LNCaP clone FGC (cell line): Measurements from ENCODE around the gene MDM1.

ENCODE experiments used
- DNase-seq: peaks from one replicate; pipeline ENCODE4 v3.0.0-alpha.2; 2011; ENCODE audit warnings: low read depth
- H3K4me3 ChIP-seq: 2 replicates; pipeline ENCODE4 v1.5.1; 2011; ENCODE audit warnings: mild to moderate bottlenecking, low read depth, low read length, control low read depth
- TF ChIP-seq, protein P1 (sequence below): IDR thresholded peaks from 2 replicates; pipeline ENCODE4 v1.5.1; 2012; ENCODE audit warnings: mild to moderate bottlenecking; ENCODE audit not compliant: control insufficient read depth, insufficient read depth; ENCODE audit errors: extremely low read depth

The MDM1 gene

DNA sequence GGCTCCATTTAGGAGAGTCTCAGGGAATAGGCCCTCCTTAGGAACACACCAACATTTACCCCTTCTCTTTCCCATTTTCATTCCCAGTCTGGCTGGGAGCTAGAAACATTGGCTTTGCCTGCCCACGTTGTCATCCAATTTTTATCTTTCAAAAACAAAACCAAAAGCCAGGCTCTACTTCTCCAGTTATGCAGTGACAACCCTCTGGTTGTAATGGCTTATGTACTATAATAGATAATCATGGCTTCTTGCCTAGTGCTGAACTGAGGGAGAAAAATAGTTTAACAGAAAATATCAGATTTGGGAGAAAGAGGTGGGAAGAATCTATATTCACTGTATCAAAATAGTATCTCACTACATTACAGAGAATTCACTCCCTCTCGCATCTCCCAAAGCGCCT lies 46.6 kb downstream of the MDM1 start:
- no peak overlapping the region for H3K4me3 ChIP-seq

DNA sequence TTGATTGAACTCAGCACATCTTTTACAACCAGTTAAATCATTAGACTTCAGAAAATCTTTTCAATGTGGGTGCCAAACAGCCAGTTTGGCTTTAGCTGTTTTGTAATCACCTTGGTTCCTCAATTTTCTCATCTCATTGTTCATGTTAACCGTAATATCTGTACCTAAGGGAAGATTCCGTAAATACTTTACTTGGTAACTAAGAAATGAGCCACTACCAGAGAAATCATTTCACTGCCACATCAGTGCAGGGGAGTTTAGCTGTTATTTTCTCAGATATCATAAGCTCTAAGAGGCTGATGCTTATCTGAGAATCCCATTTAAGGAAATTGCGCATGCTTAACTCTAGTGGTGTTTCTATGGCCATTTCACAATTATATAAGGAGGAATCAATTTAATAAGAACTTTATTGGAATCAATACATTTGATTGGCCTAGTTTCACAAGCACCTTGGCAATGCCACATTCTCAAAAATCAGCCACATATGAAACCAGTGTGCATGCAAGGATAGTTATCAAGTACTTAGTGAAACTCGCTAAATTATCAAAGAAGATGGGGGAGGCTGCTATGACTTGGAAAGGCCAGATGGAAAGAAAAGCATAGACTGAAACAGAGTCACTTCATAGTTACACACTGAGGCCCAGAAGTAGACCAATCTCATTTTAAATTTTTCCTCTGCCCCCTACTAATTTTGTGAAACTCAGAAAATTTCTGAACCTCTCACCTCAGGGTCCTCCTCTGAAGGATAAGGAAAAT lies 50.7 kb downstream of the MDM1 start:
- TF ChIP-seq, protein P1, sequence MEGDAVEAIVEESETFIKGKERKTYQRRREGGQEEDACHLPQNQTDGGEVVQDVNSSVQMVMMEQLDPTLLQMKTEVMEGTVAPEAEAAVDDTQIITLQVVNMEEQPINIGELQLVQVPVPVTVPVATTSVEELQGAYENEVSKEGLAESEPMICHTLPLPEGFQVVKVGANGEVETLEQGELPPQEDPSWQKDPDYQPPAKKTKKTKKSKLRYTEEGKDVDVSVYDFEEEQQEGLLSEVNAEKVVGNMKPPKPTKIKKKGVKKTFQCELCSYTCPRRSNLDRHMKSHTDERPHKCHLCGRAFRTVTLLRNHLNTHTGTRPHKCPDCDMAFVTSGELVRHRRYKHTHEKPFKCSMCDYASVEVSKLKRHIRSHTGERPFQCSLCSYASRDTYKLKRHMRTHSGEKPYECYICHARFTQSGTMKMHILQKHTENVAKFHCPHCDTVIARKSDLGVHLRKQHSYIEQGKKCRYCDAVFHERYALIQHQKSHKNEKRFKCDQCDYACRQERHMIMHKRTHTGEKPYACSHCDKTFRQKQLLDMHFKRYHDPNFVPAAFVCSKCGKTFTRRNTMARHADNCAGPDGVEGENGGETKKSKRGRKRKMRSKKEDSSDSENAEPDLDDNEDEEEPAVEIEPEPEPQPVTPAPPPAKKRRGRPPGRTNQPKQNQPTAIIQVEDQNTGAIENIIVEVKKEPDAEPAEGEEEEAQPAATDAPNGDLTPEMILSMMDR, result no peak
- no peak for DNase-seq
- H3K4me3 ChIP-seq, result no peak overlapping the region

More for the DNA sequence above, 46.6 kb downstream of the MDM1 start:
- DNase-seq, result no peak
- TF ChIP-seq, protein P1, result no peak

DNA sequence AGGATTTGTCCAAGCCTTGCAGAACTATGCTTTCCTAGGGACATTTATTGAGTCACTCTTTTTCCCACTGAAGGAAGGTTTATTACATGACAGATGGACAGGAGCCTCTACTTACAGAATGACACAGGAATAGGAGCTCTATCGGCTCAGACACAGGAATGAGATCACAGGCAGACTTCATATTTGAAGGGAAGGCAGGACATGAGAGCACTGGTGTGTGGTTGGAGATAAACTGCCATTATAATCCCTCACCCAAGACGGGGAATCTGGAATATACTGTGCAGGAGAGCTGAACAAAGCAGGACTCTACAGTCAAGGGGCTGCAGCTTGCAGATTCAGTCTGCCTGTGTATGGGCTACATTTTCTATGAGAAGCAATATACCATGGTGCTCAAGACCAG lies 51.9 kb downstream of the MDM1 start:
- TF ChIP-seq, protein P1, result no peak
- no peak for DNase-seq
- no peak overlapping the region for H3K4me3 ChIP-seq

DNA sequence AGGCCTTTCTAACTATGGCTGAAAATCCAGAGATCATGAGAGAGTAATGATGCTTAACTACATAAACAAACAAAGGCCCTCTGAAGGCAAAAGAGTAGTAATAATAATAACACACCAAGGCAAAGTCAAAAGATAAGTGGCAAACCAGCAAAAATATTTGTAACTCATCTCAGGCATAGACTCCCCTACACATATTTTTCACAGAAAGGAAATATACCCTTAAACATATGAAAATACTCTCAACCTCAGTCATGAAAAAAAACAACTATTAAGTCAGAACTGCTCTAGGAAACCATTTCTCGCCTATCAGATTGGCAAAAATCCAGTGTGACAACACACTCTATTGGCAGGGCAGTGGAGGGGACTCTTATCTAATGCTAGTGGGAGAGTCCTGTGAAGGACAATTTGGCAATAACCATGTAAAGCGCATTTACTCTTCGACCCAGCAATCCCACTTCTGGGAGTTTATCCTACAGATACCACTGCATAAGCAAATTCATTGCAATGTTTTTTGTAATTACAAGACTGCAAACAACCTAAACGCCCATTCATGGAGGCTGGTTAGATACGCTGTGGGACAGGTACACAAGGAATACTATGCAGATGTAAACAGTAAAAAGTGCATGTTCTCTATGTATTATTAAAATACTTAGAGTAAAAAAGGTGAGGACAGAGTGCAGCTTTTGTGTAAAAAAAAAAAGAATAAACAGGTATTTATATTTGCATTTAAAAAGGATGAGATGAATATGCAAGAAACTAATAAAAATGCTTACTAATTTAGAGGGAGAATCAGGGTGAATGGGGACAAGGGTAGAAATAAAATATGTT lies 52.7 kb downstream of the MDM1 start:
- no peak overlapping the region for H3K4me3 ChIP-seq
- TF ChIP-seq, protein P1, result no peak
- no peak for DNase-seq

DNA sequence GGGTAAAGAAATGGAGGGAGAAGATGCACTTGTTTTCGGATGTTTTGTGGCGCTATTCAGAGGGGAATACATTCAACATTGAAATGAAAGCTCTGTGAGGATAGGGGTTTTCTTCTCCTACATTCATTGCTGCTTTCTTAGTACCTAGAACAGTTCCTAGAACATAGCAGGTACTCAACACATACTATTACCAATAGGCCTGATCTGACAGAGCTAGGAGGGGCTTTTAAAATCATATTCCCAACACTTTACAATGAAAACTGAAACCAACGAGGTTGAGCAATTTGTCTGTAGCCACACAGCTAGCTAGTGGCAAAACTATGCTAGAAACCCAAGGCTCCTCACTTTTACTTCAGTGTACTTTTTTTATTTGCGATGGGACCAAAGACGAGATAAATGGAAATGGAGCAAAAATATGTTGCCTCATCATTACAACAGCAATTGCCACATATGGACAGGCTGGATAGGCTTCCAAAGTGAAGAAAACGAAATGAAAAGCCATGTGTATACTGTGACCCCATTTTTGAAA lies 55.7 kb downstream of the MDM1 start:
- H3K4me3 ChIP-seq, result no peak overlapping the region
- TF ChIP-seq, protein P1, result no peak
- DNase-seq, result no peak

DNA sequence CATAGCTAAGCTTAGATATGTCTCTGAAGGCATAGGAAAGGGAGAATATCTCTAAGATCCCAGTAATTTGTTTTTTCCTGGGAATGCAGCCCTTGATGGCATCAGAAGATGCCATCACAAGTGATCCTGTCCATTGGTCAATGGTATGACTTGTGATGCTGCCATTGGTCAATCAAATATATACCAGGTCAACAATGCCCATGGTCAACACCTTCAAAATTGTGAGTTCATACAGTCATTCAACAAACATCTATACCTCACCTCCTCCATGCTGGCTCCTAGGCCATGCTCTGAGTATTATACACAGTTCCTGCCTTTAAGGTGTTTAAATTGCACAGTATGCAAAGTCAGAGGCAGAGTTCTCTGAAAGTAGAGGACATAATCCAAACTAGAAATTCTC lies 59.4 kb downstream of the MDM1 start:
- no peak for DNase-seq
- H3K4me3 ChIP-seq, result no peak overlapping the region
- TF ChIP-seq, protein P1, result no peak

DNA sequence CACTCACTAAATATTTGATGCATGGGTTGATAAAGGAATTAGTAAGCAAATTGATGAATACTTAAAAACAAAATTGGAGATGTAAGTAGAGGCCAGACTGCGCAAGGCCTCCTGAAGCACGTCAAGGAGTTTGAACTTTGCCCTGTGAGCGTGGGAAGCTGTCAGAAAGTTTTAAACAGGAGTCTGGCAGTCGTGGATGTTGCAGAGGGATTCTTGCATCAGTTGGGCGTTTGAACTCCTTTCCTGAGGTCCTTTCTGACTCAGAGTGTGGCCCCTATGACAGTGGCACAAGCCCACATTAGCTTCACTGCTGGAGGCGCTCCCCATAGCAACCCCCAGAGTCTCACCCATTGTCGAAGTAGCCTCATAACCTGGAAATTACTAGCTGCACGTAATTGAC lies 60.8 kb downstream of the MDM1 start:
- TF ChIP-seq, protein P1, result no peak
- H3K4me3 ChIP-seq, result no peak overlapping the region
- no peak for DNase-seq
